ENCODE data around the gene SLC23A1.
A peak's percentile ranks its signal among the peaks of the same experiment; 100 is the strongest.

SLC23A1 gene

DNA sequence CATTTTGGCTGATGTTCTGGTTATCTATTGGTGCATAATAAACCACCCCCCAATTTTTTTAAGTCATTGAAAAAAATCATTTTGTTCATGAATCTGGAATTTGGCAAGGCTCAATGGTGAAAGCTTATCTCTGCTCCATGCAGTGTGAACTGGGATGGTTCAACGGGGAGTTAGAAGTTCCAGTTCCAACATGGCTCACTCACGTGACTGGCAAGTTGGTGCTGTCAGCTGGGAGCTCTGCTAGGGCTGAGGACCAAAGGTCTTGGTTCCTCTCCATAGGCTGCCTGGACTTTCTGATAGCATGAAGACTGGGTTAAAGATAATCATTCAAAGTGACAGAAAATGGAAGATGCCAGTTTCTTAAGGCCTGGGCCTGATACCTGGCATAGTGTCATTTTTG is 23.9 kb upstream of the SLC23A1 start:
- no peak for DNase-seq

DNA sequence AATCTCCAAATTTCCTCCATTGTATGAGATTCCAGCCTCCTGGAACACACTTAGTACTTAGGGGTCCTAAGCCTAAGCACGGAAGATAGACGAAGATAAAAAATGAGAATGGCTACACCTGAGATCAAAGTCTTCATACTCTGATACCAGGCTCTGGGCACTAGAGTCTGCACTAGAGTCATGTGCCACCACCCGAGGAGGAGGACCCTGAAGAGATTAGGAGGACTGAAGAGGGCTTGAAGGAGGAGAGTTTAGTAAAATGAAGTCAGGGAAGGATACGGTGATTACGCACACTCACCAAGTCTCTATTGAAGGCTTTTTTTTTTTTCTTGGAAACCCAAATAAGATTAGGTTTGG is 21.4 kb upstream of the SLC23A1 start:
- no peak for DNase-seq

DNA sequence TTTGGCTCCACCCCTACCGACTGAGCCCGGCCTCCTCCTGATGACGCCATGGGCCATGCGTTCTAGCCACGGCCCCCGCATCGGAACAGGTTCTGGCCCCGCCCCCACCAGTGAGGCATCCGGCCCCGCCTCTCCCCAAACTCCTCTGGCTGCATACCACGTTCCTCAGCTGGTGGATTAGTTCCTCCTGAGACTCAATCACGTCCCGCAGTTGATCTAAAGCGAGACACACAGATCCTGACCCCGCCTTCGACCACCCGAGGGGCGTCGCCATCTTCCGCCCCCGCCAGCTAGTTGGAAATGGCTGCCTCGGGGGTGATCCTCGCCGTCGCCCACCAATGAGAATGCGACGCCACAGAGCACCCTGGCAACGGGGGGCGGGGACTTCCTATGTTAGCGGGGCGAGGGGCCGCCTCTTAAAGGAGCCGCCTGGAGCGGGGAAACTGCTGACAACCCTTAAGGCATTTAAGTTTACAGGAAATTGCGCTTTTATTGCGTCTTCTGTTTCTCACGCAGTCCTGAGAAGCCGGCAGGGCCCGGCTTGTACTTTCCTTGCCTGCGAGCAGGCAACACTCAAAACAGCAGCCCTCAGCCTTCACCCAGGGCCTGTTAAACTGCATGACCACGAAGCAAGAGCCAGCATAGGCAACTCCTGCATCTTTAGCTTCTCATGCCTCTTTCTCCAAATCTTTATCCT is 20.8 kb upstream of the SLC23A1 start, which contains the start of gene SPATA24:
TSS of gene SPATA24 (minus strand) at position 303 of the 697 bp plus-strand sequence. CDS start at position 274, 29 bp downstream.
- peak; percentile 98 for DNase-seq

DNA sequence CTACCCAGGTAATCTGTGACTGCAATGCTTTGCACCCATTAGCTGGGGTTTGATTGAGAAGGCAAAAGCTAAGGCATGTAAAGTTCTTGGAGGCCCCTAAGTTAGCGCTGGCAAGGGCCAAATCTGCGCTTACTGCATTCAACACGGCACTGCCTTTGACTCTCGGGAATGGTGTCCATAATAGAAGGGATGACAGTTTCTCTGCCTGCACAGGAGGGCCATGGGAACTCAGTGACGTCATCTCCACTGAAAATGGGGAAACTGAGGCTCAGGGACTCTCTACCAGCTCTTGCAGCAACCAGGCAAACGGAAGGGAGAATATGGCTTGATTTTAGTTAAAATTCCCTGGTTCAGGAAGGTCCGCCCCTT is 20.3 kb upstream of the SLC23A1 start:
- DNase-seq, result no peak

DNA sequence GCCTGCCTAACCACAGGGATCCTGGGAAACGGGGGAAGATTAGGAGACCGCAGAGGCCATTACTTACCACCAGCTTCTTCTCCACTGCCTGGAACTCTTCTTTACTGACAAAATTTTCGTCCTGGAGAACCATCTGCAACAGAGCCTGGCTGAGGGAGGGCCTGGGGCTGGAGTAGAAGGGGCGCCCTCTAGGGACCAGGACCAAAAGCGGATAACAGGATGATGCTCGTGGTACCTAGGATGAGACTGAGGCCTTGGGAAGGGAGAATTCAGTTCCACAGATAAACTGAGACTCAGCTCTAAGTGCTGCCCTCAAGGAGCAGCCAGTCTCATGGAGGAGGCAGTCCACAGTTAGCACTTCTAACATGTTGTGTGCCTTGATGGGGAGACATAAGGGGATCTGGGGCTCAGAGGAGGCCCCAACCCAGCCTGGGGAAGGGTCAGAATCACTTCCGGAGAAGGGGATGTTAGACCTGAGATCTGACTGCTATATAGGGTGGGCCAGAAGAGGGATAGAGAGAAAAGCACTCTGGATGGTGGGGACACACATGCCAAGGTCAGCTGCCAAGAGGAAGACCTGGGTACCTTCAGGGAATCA is 19.6 kb upstream of the SLC23A1 start:
- peak; percentile 23 for DNase-seq

DNA sequence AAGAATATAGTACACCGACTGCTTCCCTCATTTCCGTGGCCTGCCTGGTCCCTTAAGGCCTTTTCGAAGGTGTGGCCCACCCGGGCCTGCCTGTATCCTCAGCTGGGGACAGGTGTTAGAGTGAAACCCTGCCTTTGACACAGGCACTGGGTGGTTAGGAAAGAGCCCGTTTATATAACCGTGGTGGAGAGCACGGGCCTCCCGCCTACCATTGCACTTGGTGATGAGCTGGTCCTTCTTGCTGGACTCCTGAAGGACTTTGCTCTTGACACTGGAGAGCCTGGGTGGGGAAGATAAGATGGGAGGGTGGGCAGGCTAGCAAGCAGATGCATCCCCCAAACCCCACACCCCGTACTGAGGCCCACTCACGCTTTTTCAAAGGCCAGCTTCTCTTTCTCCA is 18.4 kb upstream of the SLC23A1 start:
- DNase-seq, result no peak

DNA sequence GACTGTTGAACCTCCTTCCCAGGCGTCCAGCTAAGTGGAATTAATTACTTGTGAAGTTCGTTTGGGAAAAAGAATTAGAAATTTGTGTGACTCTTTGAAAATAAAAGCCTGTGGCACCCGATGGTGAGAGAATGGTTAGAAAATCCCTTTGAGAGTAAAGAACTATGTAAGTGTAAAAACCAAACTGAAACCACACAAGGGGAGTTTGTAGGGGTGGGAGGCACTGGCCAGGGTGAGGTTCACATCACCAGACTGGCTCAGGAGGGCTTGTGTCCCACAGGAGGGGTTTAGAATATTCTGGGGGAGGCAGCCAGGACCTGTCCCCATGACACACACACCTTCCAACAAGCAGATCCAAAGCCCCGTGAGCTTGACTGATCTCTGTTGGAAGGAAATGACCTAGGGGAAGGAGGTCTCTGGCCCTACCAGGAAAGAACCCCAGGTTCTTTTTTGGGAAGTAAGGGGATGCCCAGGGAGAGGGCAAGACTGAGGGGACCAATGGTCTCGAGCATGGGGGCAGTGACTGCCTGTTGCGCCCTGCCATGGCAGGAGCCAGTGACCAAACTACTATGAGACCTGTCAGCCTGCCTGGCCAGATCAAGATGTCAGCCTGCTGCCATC is 16.5 kb upstream of the SLC23A1 start:
- no peak for DNase-seq

DNA sequence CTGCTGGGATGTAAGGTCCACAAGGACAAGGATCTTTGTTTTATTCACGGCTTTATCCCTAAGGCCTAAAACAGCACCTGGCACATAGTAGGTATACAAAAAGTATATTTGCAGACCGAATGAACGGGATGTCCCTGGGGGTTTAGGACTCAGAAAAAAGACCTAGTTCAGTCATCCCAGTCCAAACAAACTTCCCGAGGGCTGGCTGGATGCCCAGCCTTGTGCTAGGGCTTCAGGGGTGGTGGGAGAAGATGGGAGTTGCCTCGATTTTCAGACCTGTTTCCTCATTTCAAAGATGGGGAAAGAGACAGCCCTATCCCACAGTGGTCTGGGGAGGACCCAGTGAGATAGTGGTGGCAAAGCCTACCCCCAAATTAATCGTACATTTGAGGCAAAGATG is 14.8 kb upstream of the SLC23A1 start:
- no peak for DNase-seq

DNA sequence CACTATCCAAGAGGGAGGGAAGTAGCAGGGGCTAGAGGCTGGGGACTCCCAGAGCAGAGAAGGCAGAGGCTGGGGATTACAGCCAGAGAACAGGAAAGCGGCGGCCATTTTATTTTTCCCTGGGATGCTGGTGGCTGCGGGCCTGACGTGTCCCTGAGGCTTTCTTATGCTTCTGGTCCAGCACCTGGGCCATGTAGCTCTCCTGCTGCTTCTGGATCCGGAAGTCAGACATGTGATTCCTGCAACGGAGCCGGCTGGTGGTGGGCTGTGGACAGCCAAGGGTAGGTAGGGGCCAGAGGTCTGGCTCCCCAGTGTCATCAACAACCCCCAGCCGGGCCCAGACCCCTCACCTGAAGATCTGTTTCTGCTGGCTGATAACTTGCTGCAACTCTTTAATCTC is 13.6 kb upstream of the SLC23A1 start:
- DNase-seq, result no peak

DNA sequence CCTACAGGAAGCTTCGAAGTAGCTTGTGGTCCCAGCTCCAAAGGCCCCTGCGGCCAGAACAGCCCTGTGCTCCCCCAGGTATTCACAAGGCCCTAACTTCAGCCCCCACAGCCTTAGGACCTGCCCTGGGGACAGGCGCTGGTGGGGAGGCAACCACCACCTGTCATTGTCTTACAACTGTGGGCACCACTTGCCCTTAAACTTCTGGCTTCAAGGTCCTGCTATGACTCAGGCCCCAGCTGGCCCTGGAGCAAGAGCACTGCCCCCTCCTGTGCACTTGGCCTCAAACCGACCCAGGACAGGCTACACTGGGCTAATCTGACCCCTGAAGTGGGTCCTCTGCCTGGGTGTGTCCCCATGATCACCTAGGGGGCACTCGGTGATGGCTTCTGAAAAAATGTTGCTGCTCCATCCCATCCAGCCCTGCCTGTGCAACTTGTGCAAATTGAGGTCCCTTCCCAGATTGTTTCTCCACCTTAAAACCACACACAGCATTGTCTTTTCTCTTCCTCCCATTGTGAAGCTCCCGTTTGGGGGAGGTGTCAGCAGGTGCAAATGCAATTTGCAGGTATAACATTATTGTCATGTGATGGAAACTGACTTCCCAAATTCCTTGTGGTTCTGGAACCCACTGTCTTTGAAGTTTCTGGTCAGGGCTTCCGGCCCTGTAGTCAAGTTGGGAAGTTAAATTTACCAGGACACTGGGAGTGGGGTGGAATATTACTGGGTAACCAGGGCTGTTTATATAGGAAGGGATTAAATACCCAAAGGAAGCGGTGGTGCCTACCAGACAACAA is 12.9 kb upstream of the SLC23A1 start:
- DNase-seq, result no peak

DNA sequence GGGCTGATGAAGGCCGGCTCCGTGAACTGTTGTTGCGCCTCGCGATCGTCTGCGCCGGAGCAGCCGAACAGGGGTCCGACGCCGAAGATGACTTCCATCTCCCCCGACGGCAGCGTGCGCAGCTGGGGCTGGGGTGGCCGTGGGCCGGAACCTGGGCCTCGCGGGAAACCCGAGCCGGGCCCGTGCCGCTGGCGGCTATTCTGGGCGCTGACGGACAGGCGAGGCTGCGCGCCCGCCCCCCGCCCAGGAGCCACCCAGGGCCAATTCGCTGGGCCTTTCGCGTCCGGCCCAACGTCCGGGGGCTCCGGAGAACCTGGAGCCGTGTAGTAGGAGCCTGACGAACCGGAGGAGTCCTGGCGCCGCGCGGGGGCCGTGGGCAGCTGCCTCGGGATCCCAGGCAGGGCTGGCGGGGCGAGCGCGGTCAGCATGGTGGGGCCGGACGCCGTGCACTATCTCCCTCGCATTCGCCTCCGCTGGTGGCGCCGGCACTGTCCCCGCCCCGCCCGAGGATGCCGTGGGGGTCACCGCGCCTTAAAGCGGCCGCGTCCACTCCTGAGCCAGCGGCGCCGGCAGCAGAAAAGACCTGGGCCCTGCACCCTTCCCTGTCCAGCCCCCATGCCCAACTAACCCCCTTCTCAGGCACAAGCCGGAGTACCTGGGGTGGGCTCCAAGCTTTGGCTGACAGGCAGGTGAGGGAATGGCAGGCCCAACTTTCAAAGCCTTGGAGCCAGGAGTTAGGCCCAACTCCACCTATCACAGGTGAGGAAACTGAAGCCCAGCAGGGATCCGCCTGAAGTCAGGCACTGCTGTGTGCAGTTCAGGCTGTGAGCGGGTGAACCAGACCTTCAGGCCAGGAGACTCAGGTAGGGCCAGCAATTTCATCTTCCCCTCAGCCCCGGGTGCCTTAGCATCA is 11.8 kb upstream of the SLC23A1 start, which contains the start of gene PROB1:
TSS of gene PROB1 (minus strand) at position 451 of the 913 bp plus-strand sequence. CDS start at position 428, 23 bp downstream.
- DNase-seq, result no peak

DNA sequence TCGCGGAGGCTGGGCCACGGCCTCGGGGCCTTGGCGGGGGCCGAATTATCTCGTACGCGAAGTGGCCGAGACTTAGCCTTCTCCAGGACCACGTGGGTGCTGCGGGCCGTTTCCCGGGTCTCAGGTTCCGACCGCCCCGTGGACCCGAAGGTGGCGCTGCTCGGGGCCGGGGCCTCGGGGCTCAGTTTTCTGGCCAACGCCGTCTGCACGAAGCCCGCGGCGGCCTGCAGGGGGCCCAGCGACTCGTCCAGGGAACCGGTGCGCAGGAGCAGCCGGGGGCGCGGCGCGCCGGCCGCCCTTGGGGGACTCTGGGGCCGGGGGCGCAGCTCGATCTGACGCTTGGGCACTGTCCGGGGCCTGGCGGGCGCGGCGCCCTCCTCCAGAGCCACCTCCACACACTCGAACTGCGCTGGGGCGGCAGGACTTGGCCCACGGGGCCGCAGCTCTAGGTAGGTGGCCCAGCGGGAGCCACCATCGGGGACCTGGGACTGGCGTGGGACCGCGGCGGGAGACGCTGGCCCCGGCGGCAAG is 11.1 kb upstream of the SLC23A1 start:
- no peak for DNase-seq

DNA sequence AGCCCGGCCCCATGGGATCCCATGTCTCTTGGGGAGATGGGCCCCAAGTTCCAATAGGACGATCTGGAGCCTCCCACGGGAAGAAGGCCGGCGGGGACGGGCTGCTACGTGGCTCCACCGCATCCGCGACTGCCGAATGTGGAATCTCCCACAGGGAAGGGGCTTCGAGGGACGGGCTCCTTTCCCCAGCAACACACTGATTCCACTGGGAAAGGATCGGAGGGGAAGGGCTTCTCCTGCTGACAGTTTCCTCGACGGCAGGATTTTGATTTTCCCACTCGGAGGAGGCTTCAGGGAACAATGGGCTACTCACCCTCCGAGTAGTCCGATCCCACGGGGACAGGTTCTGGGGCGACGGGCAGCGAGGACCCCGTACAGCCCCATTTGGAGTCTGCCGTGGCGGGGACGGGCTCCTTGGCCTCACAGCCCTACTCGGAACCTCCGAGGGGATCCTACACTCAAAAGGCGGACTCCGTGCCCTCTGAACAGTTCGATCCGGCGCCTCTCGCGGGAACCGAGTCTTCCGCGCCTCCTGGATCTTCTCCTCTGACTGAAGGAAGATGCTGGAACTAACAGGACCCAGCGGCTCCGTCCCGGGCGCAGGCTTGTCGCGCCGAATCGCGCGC is 10.5 kb upstream of the SLC23A1 start:
- DNase-seq, result no peak

DNA sequence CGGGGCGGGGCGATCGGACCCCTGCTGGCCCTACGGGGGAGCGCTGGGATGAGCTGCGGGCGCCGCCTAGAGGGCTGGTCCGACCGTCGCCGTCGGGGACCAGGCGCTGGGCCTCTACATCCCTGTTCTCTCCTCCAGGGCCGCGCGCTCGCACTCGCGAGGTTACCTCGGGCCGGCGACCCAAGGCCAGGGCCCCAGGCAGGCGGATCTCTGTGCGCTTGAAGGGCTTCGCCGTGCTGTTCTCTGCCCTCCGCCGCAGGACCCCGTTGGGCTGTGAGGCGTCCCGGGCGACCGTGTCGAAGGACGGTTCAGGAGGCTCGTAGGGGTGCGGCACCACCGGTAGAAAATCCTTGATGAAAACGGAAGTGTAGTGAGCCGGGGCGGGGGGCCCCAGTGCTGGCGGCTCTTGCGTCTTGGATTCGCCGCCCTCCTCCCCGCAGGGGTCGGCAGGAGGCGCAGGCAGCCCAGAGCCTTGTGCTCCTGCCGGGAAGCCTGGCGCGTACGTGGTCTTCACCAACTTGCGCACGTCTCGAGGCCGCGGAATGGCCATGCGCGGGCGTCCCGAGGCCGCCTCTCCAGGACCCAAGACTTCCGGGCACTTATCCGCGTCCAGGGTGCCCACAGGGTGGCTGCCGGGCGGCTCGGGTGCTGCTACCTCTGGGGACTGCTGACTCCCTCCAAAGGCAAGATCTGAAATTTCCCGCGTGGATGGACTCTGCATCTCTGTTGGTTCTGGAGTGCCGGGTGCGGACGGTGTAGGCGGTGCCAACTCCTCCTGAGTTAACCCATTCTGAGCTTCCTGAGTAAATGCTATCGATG is 9.8 kb upstream of the SLC23A1 start:
- DNase-seq, result peak; percentile 74

DNA sequence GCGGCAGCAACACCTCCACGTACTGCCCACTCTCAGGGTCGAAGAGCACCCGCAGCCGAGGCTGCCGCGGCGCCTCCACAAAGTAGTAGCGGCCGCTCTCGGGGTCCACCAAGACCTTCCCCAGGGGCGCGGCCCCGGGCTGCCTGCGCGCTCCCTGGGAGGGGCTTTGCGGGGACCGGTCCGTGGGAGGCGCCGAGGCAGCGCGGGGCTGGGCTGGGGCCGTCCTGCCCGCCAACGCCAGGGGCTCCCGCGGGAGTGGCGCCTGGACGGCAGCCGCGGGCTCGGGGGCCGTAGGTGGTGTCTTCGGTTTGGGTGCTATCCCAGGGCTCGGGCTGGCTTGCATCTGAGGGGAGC is 9.2 kb upstream of the SLC23A1 start:
- no peak for DNase-seq

DNA sequence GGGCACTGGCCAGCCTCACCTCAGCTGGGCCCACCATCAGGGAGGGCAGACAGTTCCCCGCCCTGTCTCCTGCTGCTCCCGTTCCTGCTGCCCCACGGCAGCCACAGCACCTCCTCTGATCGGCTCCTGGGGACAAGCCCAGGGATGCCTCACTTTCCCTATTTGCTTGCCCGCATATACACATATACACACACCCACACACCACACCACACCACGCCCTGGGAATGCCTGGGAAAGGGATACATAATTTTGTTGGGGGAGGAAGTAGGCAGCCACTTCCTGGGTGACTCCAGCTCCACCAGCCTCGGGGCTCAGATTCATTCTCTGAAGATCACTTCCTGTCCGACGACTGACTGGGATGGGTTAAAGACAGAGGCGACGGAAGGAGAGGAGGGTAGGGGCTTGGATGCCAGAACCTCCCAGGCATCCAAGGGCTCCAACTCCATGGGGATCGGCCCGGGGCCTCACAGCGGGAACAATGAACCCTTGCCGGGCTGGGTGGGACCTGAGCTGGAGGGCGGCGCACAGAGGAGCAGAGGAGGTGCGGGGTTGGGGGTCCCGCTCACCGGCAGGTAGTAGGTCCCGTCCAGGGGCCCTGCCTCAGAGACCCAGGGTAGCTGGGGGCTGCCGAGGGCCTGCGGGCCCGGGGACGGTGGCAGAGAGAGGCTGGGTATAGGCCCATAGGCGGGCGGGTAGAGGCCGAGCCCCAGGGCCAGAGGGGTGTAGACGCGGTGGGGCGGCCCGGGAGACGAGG is 8.7 kb upstream of the SLC23A1 start:
- no peak for DNase-seq

DNA sequence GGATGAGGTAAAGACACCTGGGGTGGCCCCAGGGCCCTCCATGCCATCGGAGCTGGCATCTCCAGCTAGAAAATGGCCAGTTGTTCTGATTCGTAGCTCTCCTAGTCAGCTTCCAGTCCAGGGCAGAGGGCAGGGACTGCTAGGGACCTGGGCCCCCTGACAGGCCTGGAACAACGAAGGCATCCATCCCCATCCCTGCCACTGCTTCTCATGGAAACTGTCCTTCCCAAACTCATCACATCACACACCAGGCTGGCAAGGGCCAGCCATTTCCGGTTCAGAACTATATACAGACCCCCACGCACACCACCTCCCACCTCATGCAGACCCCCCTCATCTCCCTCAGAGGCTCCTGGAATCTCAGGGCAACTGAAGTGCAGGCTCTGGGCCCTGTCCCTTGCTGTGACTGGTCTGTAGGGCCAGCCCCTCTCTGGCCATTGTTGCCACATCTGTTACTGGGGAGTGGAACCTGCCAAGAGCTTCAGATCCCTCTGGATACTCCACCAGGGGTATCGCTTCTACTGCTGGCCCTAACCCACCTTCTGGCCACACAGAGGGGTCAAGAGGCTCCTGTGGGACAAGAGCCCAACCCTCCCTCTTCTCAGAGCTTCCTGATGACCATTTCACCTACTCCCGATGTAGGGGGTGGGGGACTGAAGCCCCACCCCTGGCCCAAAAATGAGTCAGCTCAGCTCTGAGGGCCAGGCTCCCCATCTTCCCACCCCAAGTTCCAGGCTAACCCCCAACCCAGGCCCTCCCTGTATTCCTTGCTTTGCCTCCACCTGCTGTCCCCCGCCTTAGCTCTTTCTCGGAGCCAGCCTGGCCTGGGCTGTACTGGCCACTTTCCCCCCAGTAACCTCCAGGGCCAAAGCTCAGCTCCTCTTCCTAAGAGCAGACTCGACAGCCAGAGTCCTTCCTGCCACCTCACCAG is 7.8 kb upstream of the SLC23A1 start:
- DNase-seq, result no peak

DNA sequence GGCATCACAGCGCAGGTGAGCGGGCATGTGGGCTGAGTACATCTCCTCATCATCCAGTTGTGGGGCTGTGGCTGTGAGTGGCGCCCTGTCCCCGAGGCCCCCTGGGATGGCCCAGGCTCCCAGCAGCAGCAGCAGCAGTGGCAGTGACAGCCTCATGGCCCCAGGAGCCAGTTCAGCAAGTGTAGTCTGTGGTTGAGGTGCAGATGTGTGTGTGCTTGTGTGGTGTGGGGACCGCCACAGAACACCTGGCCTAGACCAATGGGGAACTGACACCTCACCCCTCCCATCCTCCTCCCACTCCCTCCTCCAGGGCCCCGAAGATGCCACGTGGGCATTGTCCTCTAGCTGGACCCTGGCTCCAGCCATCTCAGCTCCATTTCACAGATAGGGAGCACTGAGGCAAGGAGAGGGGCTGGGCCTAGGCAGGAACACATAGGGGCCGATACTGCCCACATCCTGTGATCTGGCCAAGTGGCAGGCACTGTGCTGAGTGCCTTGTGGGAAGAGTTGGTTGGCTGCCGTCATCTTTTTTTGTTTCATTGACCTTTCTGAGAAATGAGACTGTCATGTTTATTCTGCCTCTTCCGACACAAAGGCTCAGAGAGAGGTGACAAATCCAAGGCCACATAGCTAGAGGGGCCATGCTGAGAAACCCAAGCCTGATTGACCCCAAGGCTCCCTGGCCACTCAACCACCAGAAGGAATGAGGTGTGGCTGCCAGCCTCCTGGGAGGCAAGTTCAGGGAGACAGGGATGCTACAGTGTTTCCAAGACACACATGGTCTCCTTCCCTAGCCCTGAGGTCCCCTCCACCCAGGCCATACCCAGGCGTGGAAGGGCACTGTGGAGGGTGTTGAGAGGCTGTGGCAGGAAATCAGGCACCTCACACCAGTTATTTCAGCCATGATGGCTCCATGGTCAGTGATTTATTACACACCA is 6.9 kb upstream of the SLC23A1 start, which contains the start of gene MZB1:
TSS of gene MZB1 (minus strand) at position 213 of the 938 bp plus-strand sequence. CDS start at position 156, 57 bp downstream.
- no peak for DNase-seq

Measured in SHP77 treated with DMSO at 0.1 percent for 48 hours (cell line).